GM12864 (cell line): ENCODE results near the gene MAP3K10.
"Not testable (repeated sequence)": the region's sequence is repeated elsewhere in the genome, so short reads cannot be mapped to it uniquely, and the experiment has no call there.

Experiments used
- DNase-seq: peaks from one replicate; pipeline ENCODE4 v3.0.0-alpha.2; 2011; ENCODE audit warnings: low read depth
- H3K4me3 ChIP-seq: 2 replicates; pipeline ENCODE4 v1.5.1; 2011; ENCODE audit warnings: mild to moderate bottlenecking, low read depth, low read length, control low read depth
- CTCF ChIP-seq: IDR thresholded peaks from 2 replicates; pipeline ENCODE4 v1.5.1; 2011; ENCODE audit warnings: low read depth, mild to moderate bottlenecking, moderate library complexity, low read length, control low read depth, inconsistent platforms; ENCODE audit errors: missing control alignments

MAP3K10 gene

DNA sequence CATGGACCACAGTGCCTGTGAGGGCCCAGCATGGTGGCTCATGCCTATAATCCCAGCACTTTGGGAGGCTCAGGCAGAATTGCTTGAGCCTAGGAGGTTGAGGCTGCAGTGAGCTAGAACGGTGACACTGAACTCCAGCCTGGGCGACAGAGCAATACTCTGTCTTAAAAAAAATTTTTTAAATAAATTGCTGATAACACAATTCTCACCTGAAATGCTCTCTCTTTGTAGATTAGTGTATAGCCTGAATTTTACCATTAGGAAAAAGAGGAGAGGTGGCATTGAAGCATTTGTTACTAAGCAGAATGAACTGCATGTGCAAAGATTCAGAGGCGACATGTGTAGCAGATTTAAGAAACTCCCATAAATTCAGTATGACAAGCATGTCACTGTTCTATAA is 29.1 kb upstream of the MAP3K10 start:
- TF ChIP-seq CTCF, result no peak
- DNase-seq, result no peak
- H3K4me3 ChIP-seq, result no peak overlapping the region

DNA sequence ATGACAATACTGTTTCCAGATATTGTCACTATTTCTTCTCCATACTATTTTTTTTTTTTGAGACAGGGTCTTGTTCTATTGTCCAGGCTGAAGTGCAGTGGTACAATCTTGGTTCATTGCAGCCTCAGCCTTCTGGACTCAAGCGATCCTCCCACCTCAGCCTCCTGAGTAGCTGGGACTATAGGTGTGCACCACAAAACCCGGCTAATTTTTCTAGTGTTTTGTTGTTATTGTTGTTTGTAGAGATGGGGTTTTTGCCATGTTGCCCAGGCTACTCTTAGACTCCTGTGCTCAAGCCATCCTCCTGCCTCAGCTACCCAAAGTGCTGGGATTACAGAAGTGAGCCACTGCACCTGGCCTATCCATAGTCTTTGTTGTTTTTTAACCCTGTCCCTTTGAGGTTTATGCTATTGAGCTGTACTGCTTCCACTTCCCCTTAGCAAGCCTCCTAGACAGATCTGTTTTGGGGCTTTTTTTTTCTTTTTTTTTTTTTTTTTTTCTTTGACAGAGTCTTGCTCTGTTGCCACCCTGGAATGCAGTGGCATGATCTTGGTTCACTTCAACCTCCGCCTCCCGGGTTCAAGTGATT is 27.6 kb upstream of the MAP3K10 start:
- peak; percentile 64 for DNase-seq
- no peak for TF ChIP-seq CTCF
- no peak overlapping the region for H3K4me3 ChIP-seq

DNA sequence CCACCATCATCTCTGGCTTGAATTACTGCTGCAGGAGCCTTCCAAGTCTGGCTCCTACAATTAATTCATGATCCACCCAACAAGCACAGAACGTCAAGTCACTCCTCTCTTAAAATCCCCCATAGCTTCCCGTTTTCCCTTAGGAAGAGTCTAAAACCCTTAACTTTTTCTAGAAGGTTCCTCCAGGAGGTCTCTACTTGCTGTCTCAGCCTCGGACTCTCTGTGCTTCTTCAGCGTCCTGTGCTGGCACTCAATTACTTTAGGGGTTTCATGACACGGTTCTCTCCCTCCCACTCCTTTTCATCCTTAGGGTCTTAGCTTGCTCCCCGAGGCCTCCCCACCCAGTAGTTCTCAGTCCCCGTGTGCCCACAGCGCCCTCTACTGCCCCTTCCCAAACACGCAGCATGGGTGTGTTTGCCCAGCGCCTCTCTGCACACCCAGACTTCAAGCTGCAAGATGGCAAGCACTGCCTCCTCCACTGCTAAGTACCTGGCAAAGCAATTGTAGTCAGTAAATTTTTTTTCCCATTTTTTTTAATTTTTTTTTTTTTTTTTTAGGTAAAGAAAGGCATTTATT is 25.8 kb upstream of the MAP3K10 start:
- peak; percentile 89 for TF ChIP-seq CTCF
- no peak for DNase-seq
- H3K4me3 ChIP-seq, result no peak overlapping the region

GRCh38 chr19:40169482-40170302 is 21.5 kb upstream of the MAP3K10 start:
- H3K4me3 ChIP-seq, DNase-seq: not testable (repeated sequence)

DNA sequence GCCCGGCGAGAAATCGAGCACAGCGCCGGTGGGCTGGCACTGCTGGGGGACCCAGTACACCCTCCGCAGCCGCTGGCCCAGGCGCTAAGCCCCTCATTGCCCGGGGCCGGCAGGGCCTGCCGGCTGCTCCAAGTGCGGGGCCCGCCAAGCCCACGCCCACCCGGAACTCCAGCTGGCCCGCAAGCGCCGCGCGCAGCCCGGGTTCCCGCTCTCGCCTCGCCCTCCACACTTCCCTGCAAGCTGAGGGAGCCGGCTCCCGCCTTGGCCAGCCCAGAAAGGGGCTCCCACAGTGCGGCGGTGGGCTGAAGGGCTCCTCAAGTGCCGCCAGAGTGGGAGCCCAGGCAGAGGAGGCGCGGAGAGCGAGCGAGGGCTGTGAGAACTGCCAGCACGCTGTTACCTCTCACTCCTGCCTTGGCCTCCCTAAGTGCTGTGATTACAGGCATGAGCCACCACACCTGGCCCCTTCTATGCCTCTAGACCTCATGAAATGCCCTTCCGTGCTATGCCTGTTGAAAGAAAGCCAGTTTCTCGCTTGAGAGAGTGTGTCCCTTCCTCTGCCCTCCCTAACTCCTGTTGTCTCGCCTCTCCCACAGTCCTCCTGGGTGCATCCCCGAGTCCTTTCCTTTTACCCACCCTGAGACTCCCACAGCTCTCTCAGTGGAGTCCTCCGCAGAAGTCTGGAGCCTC is 20.8 kb upstream of the MAP3K10 start:
- not testable (repeated sequence) for DNase-seq, H3K4me3 ChIP-seq

DNA sequence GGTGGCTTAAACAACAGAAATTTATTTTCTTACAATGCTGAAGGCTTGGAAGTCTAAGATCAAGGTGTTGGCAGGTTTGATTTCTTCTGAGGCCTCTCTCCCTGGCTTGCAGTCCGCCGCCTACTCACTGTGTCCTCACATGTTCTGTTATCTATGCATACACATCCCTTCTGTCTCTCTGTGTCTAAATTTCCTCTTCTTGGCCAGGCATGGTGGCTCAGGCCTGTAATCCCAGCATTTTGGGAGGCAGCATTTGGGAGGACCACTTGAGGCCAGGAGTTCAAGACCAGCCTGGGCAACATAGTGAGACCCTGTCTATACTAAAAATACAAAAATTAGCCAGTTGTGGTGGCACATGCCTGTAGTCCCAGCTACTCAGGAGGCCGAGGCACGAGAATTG is 19.9 kb upstream of the MAP3K10 start:
- H3K4me3 ChIP-seq, result not testable (repeated sequence)

DNA sequence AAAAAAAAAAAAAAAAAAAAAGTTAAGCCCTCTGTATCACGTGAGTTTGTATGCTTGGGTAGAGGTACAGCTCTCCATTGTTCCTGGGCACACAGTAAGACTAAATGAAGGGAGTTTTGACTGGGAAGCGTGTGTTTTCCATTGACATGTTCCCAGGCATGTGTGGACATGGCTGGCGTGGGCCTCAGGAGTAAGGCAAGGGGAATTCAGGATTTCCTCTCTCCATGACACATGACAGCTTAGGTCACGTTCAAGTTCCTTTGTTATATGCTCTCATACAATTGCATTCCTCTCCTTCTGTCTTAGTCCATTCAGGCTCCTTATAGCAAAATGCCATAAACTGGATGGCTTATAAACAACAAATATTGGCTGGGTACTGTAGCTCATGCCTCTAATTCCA is 17.1 kb upstream of the MAP3K10 start:
- TF ChIP-seq CTCF, result no peak
- DNase-seq, result no peak
- no peak overlapping the region for H3K4me3 ChIP-seq

More for the DNA sequence above, 19.9 kb upstream of the MAP3K10 start:
- DNase-seq, result not testable (repeated sequence)

GRCh38 chr19:40175820-40176219 is 15.4 kb upstream of the MAP3K10 start:
- no peak for TF ChIP-seq CTCF
- no peak overlapping the region for H3K4me3 ChIP-seq
- DNase-seq, result no peak
